ENCODE results near the gene PRELID3B.

The PRELID3B gene

GRCh38 chr20:59020938-59021551 lies 21.5 kb downstream of the PRELID3B start:
- no peak for TF ChIP-seq REST (IDR thresholded peaks at IDR 0.05; ENCODE audit: low read depth)
- TF ChIP-seq TEAD4 (IDR thresholded peaks at IDR 0.05), result no peak
- TF ChIP-seq RAD21 (IDR thresholded peaks at IDR 0.05; ENCODE audit: low read depth), result no peak
- no peak for TF ChIP-seq MAX (IDR thresholded peaks at IDR 0.05)
- no peak for TF ChIP-seq CEBPB (IDR thresholded peaks at IDR 0.05)
- no peak for TF ChIP-seq TAF1 (IDR thresholded peaks at IDR 0.05; ENCODE audit: low read depth)
- TF ChIP-seq USF1 (IDR thresholded peaks at IDR 0.05), result no peak
- no peak for TF ChIP-seq NFIC (IDR thresholded peaks at IDR 0.05)
- no peak for TF ChIP-seq EGR1 (IDR thresholded peaks at IDR 0.05)
- no peak for TF ChIP-seq TCF12 (IDR thresholded peaks at IDR 0.05; ENCODE audit: low read depth)
- TF ChIP-seq ZBTB7A (IDR thresholded peaks at IDR 0.05; ENCODE audit: low read depth), result no peak
- no peak for TF ChIP-seq YY1 (IDR thresholded peaks at IDR 0.05; ENCODE audit: low read depth)
- no peak for TF ChIP-seq CREB1 (IDR thresholded peaks at IDR 0.05; ENCODE audit: low read depth)
- no peak for TF ChIP-seq EP300 (IDR thresholded peaks at IDR 0.05; ENCODE audit: borderline replicate concordance)

GRCh38 chr20:59019217-59019616 lies 23.4 kb downstream of the PRELID3B start, which contains the start of gene TUBB1:
TSS of gene TUBB1 (plus strand) at chr20:59019429. CDS start at chr20:59019523, 94 bp downstream.
- TF ChIP-seq TCF12 (IDR thresholded peaks at IDR 0.05; ENCODE audit: low read depth), result no peak
- TF ChIP-seq CREB1 (IDR thresholded peaks at IDR 0.05; ENCODE audit: low read depth), result no peak
- TF ChIP-seq TAF1 (IDR thresholded peaks at IDR 0.05; ENCODE audit: low read depth), result no peak
- no peak for TF ChIP-seq MAX (IDR thresholded peaks at IDR 0.05)
- TF ChIP-seq REST (IDR thresholded peaks at IDR 0.05; ENCODE audit: low read depth), result no peak
- no peak for TF ChIP-seq ZBTB7A (IDR thresholded peaks at IDR 0.05; ENCODE audit: low read depth)
- TF ChIP-seq EGR1 (IDR thresholded peaks at IDR 0.05), result no peak
- TF ChIP-seq RAD21 (IDR thresholded peaks at IDR 0.05; ENCODE audit: low read depth), result no peak
- no peak for TF ChIP-seq YY1 (IDR thresholded peaks at IDR 0.05; ENCODE audit: low read depth)
- TF ChIP-seq TEAD4 (IDR thresholded peaks at IDR 0.05), result no peak
- no peak for TF ChIP-seq NFIC (IDR thresholded peaks at IDR 0.05)
- TF ChIP-seq CEBPB (IDR thresholded peaks at IDR 0.05), result no peak
- no peak for TF ChIP-seq USF1 (IDR thresholded peaks at IDR 0.05)
- TF ChIP-seq EP300 (IDR thresholded peaks at IDR 0.05; ENCODE audit: borderline replicate concordance), result no peak
- TF ChIP-seq FOXM1 (IDR thresholded peaks at IDR 0.05; ENCODE audit: borderline replicate concordance, low read depth), result no peak

- TF ChIP-seq TEAD4 (IDR thresholded peaks at IDR 0.05) (no peak), FOXM1 (IDR thresholded peaks at IDR 0.05; ENCODE audit: borderline replicate concordance, low read depth) (no peak), RAD21 (IDR thresholded peaks at IDR 0.05; ENCODE audit: low read depth) (no peak), USF1 (IDR thresholded peaks at IDR 0.05) (no peak), NFIC (IDR thresholded peaks at IDR 0.05) (no peak), TAF1 (IDR thresholded peaks at IDR 0.05; ENCODE audit: low read depth) (no peak), CREB1 (IDR thresholded peaks at IDR 0.05; ENCODE audit: low read depth) (no peak)
These were observed 23.8 kb downstream of the PRELID3B start for GRCh38 chr20:59018817-59019216.

- TF ChIP-seq RAD21 (IDR thresholded peaks at IDR 0.05; ENCODE audit: low read depth), result no peak
- TF ChIP-seq CEBPB (IDR thresholded peaks at IDR 0.05), result no peak
- no peak for TF ChIP-seq EGR1 (IDR thresholded peaks at IDR 0.05)
- TF ChIP-seq NFIC (IDR thresholded peaks at IDR 0.05), result no peak
- no peak for TF ChIP-seq USF1 (IDR thresholded peaks at IDR 0.05)
- TF ChIP-seq YY1 (IDR thresholded peaks at IDR 0.05; ENCODE audit: low read depth), result no peak
- TF ChIP-seq CREB1 (IDR thresholded peaks at IDR 0.05; ENCODE audit: low read depth), result no peak
- TF ChIP-seq EP300 (IDR thresholded peaks at IDR 0.05; ENCODE audit: borderline replicate concordance), result no peak
These were observed 24.9 kb downstream of the PRELID3B start for GRCh38 chr20:59017493-59018231.

All from Ishikawa (cell line).